T-helper 2 cell treated with Interferon-gamma antibody and Interleukin-4, amounts not matched to agents 5 μg/mL and 100 μg/mL, for 36 hours (primary cell): Measurements from ENCODE around the gene FAM111B.
"Not testable (repeated sequence)": the region's sequence is repeated elsewhere in the genome, so short reads cannot be mapped to it uniquely, and the experiment has no call there.

Source experiments
- DNase-seq: peaks from one replicate; pipeline ENCODE4 v3.0.0; 2021; ENCODE audit warnings: low spot score
- H3K27ac Mint-ChIP-seq: one replicate; pipeline ENCODE4 v1.8.0; 2021; ENCODE audit warnings: mild to moderate bottlenecking, mixed read lengths
- H3K27me3 Mint-ChIP-seq: one replicate; pipeline ENCODE4 v1.8.0; 2021; ENCODE audit warnings: low read depth, mixed read lengths
- H3K36me3 Mint-ChIP-seq: one replicate; pipeline ENCODE4 v1.8.0; 2021; ENCODE audit warnings: low read depth, mixed read lengths
- H3K4me1 Mint-ChIP-seq: one replicate; pipeline ENCODE4 v1.8.0; 2021; ENCODE audit warnings: low read depth, mixed read lengths
- H3K4me3 Mint-ChIP-seq: one replicate; pipeline ENCODE4 v1.8.0; 2022; ENCODE audit warnings: mild to moderate bottlenecking, moderate library complexity, mixed read lengths
- H3K9me3 Mint-ChIP-seq: one replicate; pipeline ENCODE4 v1.8.0; 2021; ENCODE audit warnings: mixed read lengths

FAM111B gene

GRCh38 chr11:59088162-59088561, 18.9 kb upstream of the FAM111B start:
- peaks cover 20% of the 10 kb centered on the region for H3K27me3 Mint-ChIP-seq
- no peak for DNase-seq
- H3K36me3 Mint-ChIP-seq, result no peaks in the 10 kb centered on the region
- no peak overlapping the region for H3K27ac Mint-ChIP-seq
- no peak overlapping the region for H3K4me3 Mint-ChIP-seq
- H3K4me1 Mint-ChIP-seq, result no peaks in the 10 kb centered on the region
- H3K9me3 Mint-ChIP-seq, result no peaks in the 10 kb centered on the region

GRCh38 chr11:59093576-59093975, 13.5 kb upstream of the FAM111B start:
- not testable (repeated sequence) for H3K4me1 Mint-ChIP-seq, H3K36me3 Mint-ChIP-seq, H3K9me3 Mint-ChIP-seq, H3K27me3 Mint-ChIP-seq, H3K4me3 Mint-ChIP-seq, H3K27ac Mint-ChIP-seq, DNase-seq

DNA sequence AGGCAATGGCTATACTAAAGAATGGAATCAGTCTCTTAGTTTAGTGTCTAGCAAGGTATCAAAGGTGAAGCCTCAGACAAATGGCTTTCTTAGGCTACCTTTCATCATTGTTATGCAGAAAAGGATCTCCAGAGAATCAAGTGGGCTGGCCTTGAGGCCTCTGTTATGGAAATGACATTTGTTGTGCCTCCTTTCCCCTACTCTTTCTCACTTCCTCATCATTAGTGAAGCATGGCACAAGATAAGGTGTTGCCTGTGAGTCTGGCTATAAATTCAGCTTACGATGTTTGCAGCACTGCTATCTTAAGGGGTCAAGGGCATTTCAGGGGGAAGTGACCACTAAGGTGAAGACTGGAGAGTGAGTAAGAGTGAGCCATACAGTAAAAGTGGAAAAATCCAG, 11.8 kb upstream of the FAM111B start:
- not testable (repeated sequence) for H3K4me1 Mint-ChIP-seq, H3K4me3 Mint-ChIP-seq, H3K9me3 Mint-ChIP-seq, H3K27ac Mint-ChIP-seq, H3K27me3 Mint-ChIP-seq, H3K36me3 Mint-ChIP-seq, DNase-seq

DNA sequence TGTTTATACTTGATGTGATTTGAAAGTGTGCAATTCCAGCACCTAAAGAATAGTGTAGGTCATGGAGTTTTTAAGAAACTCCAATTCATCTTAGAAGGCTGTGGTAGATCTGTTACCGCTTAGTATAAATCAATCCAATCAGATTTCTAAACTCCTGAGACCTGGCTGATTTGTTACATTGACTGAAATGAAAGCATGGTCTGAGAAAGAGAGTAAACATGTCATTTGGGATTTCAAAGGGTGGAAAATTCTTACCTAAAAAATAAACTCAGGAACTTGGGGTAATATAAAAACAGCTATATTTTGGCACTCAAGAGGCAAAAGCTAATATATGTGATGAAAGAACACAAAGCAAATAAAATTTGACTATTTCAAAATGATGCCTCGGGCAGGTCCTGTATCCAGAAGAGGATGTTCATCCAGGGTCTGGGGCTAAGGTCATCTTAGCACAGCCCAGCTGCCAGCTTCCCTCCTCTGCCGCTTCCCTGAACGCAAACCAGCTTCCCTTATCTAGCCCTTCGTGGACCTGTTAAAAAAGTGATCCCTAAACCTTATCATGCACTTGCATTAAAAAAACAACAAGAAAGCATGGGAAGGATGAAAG, 11.0 kb upstream of the FAM111B start:
- H3K27ac Mint-ChIP-seq, DNase-seq, H3K36me3 Mint-ChIP-seq, H3K9me3 Mint-ChIP-seq, H3K4me3 Mint-ChIP-seq, H3K4me1 Mint-ChIP-seq: not testable (repeated sequence)
- H3K27me3 Mint-ChIP-seq, result peaks cover 11% of the 10 kb centered on the region

GRCh38 chr11:59097113-59097708, 9.8 kb upstream of the FAM111B start:
- H3K4me3 Mint-ChIP-seq, result no peak overlapping the region
- DNase-seq, result peak; percentile 40
- peaks cover 9% of the 10 kb centered on the region for H3K4me1 Mint-ChIP-seq
- H3K9me3 Mint-ChIP-seq, result no peaks in the 10 kb centered on the region
- H3K27ac Mint-ChIP-seq, result no peak overlapping the region
- peaks cover 11% of the 10 kb centered on the region for H3K27me3 Mint-ChIP-seq
- H3K36me3 Mint-ChIP-seq, result no peaks in the 10 kb centered on the region

DNA sequence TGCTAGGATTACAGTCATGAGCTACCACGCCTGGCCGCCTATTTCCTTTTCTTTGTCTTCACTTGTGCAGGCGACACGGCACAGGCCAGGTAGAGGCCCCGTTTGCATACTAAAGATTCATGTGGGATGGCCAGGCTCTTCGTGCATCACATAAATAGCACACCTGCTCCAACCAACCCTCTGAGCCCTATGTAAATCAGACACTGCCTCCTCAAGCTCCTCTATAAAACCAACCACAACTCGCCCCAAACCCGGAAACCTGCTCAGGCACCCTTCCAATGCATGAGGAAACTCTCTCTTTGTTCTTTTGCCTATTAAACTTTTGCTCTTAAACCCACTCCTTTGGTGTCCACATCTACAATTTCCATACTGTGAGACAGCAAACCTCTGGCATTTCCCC, 9.1 kb upstream of the FAM111B start:
- not testable (repeated sequence) for H3K36me3 Mint-ChIP-seq, H3K9me3 Mint-ChIP-seq, DNase-seq, H3K27ac Mint-ChIP-seq, H3K4me3 Mint-ChIP-seq
- Mint-ChIP-seq H3K4me1 (peaks cover 15% of the 10 kb centered on the region), H3K27me3 (peaks cover 11% of the 10 kb centered on the region)

GRCh38 chr11:59102259-59102765, 4.7 kb upstream of the FAM111B start:
- Mint-ChIP-seq H3K27me3 (peaks cover 11% of the 10 kb centered on the region), H3K9me3 (no peaks in the 10 kb centered on the region), H3K27ac (peak overlapping the region; percentile 53), H3K4me1 (peaks cover 40% of the 10 kb centered on the region), H3K4me3 (peak overlapping the region; percentile 79), H3K36me3 (peaks cover 9% of the 10 kb centered on the region)
- peak; percentile 65 for DNase-seq

GRCh38 chr11:59107721-59108120, 684 bp downstream of the FAM111B start:
- peak overlapping the region; percentile 87 for H3K4me3 Mint-ChIP-seq
- peaks cover 58% of the 10 kb centered on the region for H3K36me3 Mint-ChIP-seq
- not testable (repeated sequence) for H3K9me3 Mint-ChIP-seq, H3K27me3 Mint-ChIP-seq
- H3K4me1 Mint-ChIP-seq, result peaks cover 71% of the 10 kb centered on the region
- peak overlapping the region; percentile 74 for H3K27ac Mint-ChIP-seq
- DNase-seq, result peak; percentile 9

- DNase-seq, result no peak
- H3K27ac Mint-ChIP-seq, result no peak overlapping the region
- H3K4me3 Mint-ChIP-seq, result no peak overlapping the region
- H3K27me3 Mint-ChIP-seq, result no peaks in the 10 kb centered on the region
- peaks cover 28% of the 10 kb centered on the region for H3K9me3 Mint-ChIP-seq
- H3K36me3 Mint-ChIP-seq, result peaks cover 95% of the 10 kb centered on the region
- H3K4me1 Mint-ChIP-seq, result peaks cover 53% of the 10 kb centered on the region
These were observed 5.5 kb downstream of the FAM111B start for GRCh38 chr11:59112494-59112893.

DNA sequence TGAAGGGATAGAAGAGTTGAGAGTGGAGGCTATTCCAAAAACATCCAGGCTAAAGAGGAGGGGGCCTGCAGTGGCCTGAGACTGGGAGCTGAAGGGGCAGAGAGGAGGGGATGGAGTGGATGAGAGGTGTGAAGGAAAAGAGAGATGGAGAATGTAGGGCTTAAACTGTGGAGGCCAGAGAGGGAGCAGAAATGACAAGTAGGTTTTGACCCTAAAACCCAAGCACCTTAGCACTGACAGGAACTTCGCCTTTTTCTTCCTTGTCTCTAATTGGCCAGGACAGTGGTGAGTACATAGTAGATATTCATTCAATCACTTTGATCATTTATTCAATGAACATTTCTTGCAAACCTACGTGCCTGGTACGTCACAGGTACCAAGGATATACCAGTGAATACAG, 7.3 kb downstream of the FAM111B start:
- H3K9me3 Mint-ChIP-seq, result peaks cover 47% of the 10 kb centered on the region

DNA sequence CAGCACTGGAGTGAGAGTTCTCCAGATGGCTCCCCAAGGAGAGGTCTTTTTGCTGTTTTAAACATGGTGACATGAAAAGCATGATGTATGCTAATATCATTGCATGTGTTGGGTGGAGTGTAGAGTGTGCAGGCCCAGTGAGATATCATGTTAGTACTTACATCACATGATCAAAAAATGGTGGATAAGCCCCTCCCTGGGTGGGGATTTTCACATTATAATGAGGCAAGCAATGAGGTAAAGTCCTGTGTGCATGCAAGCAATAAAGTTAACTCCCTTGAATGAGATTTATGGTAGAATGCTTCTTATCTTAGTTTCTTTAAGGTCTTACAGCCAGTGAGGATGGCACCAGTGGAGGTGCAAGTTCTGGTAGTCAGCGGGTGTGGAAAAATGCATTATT, 8.5 kb downstream of the FAM111B start:
- H3K36me3 Mint-ChIP-seq, result peaks cover 94% of the 10 kb centered on the region
- H3K4me1 Mint-ChIP-seq, result peaks cover 24% of the 10 kb centered on the region
- no peaks in the 10 kb centered on the region for H3K27me3 Mint-ChIP-seq
- no peak overlapping the region for H3K27ac Mint-ChIP-seq
- no peak overlapping the region for H3K4me3 Mint-ChIP-seq
- no peak for DNase-seq
- peaks cover 53% of the 10 kb centered on the region for H3K9me3 Mint-ChIP-seq

More for the DNA sequence above, 7.3 kb downstream of the FAM111B start:
- Mint-ChIP-seq H3K27ac (no peak overlapping the region), H3K36me3 (peaks cover 96% of the 10 kb centered on the region), H3K4me1 (peaks cover 34% of the 10 kb centered on the region), H3K4me3 (no peak overlapping the region), H3K27me3 (no peaks in the 10 kb centered on the region)
- DNase-seq, result no peak

GRCh38 chr11:59117774-59118173, 10.7 kb downstream of the FAM111B start:
- Mint-ChIP-seq H3K27ac (no peak overlapping the region), H3K4me3 (no peak overlapping the region), H3K36me3 (peaks cover 93% of the 10 kb centered on the region), H3K27me3 (no peaks in the 10 kb centered on the region), H3K4me1 (peaks cover 11% of the 10 kb centered on the region), H3K9me3 (peaks cover 65% of the 10 kb centered on the region)
- no peak for DNase-seq

DNA sequence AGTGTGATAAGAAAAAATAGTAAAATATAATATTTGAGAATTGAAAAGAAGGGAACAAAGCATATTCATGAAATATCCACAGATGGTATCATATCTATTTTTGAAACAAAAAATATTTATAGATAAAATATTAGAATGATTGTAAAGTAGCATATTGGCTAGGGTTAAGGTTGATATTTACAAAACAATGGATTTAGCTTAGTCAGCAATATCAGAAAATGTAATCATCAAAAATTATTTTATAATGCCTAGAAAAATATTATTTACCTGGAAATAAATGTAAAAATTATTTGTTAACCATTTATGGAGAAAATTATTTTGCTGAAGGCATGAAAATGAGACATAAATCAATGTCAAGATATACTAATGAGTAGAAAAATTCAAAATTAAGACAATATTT, 12.8 kb downstream of the FAM111B start:
- H3K36me3 Mint-ChIP-seq, result peaks cover 91% of the 10 kb centered on the region
- H3K9me3 Mint-ChIP-seq, result peaks cover 79% of the 10 kb centered on the region
- DNase-seq, result no peak
- no peaks in the 10 kb centered on the region for H3K27me3 Mint-ChIP-seq
- H3K4me1 Mint-ChIP-seq, result peaks cover 1% of the 10 kb centered on the region
- H3K27ac Mint-ChIP-seq, result no peak overlapping the region
- no peak overlapping the region for H3K4me3 Mint-ChIP-seq

GRCh38 chr11:59135648-59136461, 28.8 kb downstream of the FAM111B start:
- H3K9me3 Mint-ChIP-seq, result peaks cover 24% of the 10 kb centered on the region

More at GRCh38 chr11:59135648-59136461, 28.8 kb downstream of the FAM111B start:
- Mint-ChIP-seq H3K27me3 (no peaks in the 10 kb centered on the region), H3K27ac (peak overlapping the region; percentile 70), H3K4me1 (peaks cover 16% of the 10 kb centered on the region), H3K4me3 (peak overlapping the region; percentile 63), H3K36me3 (peaks cover 49% of the 10 kb centered on the region)
- peak; percentile 78 for DNase-seq
